IPS DF 6.9 (cell line): Measurements from ENCODE around the gene NDUFAB1.
"Not testable (repeated sequence)": the region's sequence is repeated elsewhere in the genome, so short reads cannot be mapped to it uniquely, and the experiment has no call there.

Source experiments
- DNase-seq: peaks from one replicate; pipeline ENCODE4 v3.0.0-alpha.2; 2013; ENCODE audit warnings: low read depth, low spot score
- H3K27ac ChIP-seq: one replicate; pipeline ENCODE4 v1.5.1; 2013; ENCODE audit warnings: low read length, control low read depth
- H3K27me3 ChIP-seq: 2 replicates; pipeline ENCODE4 v1.6.1; 2013; ENCODE audit warnings: mild to moderate bottlenecking, low read length; ENCODE audit not compliant: control insufficient read depth, insufficient read depth
- H3K36me3 ChIP-seq: 2 replicates; pipeline ENCODE4 v1.6.1; 2013; ENCODE audit warnings: low read length; ENCODE audit not compliant: control insufficient read depth, insufficient read depth
- H3K4me1 ChIP-seq: 2 replicates; pipeline ENCODE4 v1.6.1; 2013; ENCODE audit warnings: low read length; ENCODE audit not compliant: control insufficient read depth, insufficient read depth
- H3K4me3 ChIP-seq: 2 replicates; pipeline ENCODE4 v1.5.1; 2013; ENCODE audit warnings: mild to moderate bottlenecking, low read length
- H3K9me3 ChIP-seq: 2 replicates; pipeline ENCODE4 v1.6.1; 2013; ENCODE audit warnings: low read length, inconsistent platforms; ENCODE audit not compliant: control insufficient read depth, insufficient read depth
- WGBS: extraction: QIAGEN DNeasy Blood & Tissue Kit; methylation state at CpG from one replicate; pipeline ENCODE4 v1.1.7; 2013; ENCODE audit warnings: mixed read lengths, missing lambda C conversion rate; ENCODE audit not compliant: insufficient read length, insufficient coverage; 5-methylcytosine and 5-hydroxymethylcytosine counted together

NDUFAB1 gene

DNA sequence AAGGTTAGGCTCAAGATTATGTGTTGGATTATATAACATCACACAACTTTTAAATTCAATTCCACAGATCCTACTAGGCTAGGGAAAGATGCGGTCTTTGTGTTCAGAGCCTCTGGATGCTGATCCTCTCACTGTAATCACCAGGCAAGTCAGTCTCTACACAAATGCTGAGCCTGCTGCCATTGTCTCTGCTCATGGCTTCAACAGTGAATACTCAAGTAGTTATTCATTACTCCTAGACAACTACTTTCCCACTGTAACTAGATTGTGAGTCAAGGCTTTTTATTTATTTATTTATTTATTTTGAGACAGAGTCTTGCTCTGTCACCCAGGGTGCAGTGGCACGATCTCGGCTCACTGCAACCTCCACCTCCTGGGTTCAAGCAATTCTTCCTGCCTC lies 15.8 kb upstream of the NDUFAB1 start:
- Histone ChIP-seq H3K9me3 (no peaks in the 10 kb centered on the region), H3K36me3 (peaks cover 5% of the 10 kb centered on the region; the same call in 1 of the 2 replicates), H3K4me1 (no peaks in the 10 kb centered on the region), H3K27me3 (no peaks in the 10 kb centered on the region), H3K4me3 (no peak overlapping the region), H3K27ac (no peak overlapping the region)
- no peak for DNase-seq
- no CpG with 5 or more reads among the region's 3 CpGs for WGBS

DNA sequence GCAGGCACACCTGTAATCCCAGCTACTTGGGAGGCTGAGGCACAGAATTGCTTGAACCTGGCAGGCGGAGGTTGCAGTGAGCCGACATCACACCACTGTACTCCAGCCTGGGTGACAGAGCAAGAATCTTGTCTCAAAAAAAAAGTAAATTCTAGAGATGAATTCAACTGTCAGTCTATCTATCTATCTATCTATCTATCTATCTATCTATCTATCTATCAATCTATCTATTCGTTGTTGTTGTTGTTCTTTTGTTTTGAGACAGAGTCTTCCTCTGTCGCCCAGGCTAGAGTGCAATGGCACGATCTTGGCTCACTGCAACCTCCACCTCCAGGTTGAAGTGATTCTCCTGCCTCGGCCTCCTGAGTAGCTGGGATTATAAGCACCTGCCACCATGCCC lies 14.8 kb upstream of the NDUFAB1 start:
- not testable (repeated sequence) for H3K36me3 ChIP-seq, H3K4me1 ChIP-seq, DNase-seq, H3K9me3 ChIP-seq, H3K27ac ChIP-seq, H3K4me3 ChIP-seq, H3K27me3 ChIP-seq
- WGBS: no CpG with 5 or more reads among the region's 6 CpGs

DNA sequence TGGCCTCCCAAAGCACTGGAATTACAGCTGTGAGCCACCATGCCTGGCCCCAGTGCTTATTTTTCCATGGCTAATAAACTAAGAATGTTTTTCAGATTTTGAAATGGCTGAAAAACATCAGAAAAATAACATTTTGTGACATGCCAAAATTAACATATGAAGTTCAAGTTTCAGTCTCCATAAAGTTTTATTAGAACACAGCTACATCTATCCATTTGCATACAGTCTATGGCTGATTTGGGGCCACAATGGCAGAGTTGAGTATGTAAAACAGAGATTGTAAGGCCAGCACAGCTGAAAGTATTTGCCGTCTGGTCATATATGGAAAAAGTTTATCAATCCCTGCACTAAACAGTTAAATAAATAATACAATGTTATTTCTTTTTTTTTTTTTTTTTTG lies 13.8 kb upstream of the NDUFAB1 start:
- Histone ChIP-seq H3K4me1 (no peaks in the 10 kb centered on the region), H3K27ac (no peak overlapping the region), H3K27me3 (no peaks in the 10 kb centered on the region), H3K4me3 (no peak overlapping the region), H3K9me3 (no peaks in the 10 kb centered on the region), H3K36me3 (peaks cover 2% of the 10 kb centered on the region; the same call in 1 of the 2 replicates)
- DNase-seq: no peak
- no CpG with 5 or more reads among the region's 1 CpG for WGBS

DNA sequence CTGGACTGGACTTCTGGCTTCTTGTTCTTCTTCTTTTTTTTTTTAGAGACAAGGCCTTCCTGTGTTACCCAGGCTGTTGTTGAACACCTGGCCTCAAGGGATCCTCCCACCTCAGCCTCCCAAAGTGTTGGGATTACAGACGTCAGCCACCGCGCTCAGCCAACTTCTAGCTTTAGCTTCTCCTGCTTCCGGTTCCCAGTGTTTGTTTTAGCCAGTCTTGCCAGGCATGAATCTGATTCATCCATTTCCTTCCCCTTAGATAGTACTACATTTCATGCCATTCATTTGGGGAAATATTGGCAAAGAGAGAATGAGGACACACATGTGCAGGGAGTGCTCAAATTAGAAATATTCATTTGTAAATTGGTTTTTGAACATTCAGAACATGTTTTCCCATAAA lies 12.1 kb upstream of the NDUFAB1 start:
- no peaks in the 10 kb centered on the region for H3K4me1 ChIP-seq
- H3K4me3 ChIP-seq: no peak overlapping the region
- DNase-seq: no peak
- no peak overlapping the region for H3K27ac ChIP-seq
- peaks cover 5% of the 10 kb centered on the region; the same call in 1 of the 2 replicates for H3K36me3 ChIP-seq
- WGBS: no CpG with 5 or more reads among the region's 4 CpGs
- H3K27me3 ChIP-seq: no peaks in the 10 kb centered on the region
- no peaks in the 10 kb centered on the region for H3K9me3 ChIP-seq

DNA sequence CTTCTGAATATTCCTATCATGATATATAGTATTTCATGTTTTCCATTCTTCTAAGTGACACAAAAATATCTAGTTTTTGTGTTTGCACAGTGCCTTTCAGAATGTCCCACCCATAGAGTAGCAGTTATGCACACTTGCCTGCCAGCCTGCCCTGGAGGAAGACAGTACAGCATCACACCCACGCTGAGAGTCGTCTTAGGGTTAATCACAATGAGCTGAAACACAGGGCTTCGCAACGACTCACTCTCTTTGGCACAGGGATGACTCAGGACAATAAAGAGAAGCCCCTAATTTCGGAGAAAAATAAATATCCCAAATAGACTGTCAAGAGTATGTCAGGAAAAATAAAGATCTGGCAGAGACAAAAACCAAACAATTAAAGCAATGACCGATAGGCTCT lies 11.6 kb upstream of the NDUFAB1 start:
- no CpG with 5 or more reads among the region's 6 CpGs for WGBS
- Histone ChIP-seq H3K9me3 (no peaks in the 10 kb centered on the region), H3K4me1 (no peaks in the 10 kb centered on the region), H3K27me3 (no peaks in the 10 kb centered on the region), H3K27ac (no peak overlapping the region), H3K4me3 (no peak overlapping the region), H3K36me3 (peaks cover 5% of the 10 kb centered on the region; the same call in 1 of the 2 replicates)
- DNase-seq: no peak

DNA sequence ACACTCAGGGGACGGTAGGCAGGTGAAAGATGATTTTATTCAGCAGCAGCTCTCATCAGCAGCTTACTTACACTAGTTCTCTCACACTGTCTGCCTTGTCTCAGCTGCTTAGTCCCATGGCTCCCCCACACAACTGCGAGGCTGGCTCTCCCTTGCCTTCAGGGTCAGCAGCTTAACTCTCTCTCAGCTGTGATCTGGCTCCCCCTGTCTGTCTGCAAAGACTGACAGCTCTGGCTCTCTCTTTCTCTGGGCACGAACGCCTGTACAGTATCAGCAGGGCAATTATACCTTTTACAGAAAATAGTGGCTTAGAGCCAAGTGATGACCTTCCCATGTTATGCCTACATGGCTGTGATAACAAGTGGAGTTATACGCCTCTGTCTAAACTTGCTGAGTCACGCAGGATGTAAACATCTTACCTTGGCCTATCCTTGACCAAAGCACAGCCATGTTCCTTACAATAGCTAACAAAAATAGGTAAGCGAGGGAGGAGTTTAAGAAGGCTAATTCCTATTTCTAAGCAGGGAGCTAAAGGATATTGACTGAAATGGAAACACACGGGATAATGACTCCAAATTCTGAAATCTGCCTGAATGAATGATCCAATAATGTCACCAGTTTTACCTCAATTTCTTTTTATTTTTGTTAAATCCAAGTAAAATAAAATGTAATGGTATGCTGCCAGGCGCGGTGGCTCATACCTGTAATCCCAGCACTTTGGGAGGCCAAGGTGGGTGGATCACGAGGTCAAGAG lies 1.1 kb upstream of the NDUFAB1 start:
- DNase-seq: peak; percentile 9
- Histone ChIP-seq H3K4me3 (no peak overlapping the region), H3K27me3 (no peaks in the 10 kb centered on the region), H3K9me3 (no peaks in the 10 kb centered on the region), H3K27ac (no peak overlapping the region), H3K36me3 (no peaks in the 10 kb centered on the region), H3K4me1 (no peaks in the 10 kb centered on the region)
- WGBS: no CpG with 5 or more reads among the region's 11 CpGs

DNA sequence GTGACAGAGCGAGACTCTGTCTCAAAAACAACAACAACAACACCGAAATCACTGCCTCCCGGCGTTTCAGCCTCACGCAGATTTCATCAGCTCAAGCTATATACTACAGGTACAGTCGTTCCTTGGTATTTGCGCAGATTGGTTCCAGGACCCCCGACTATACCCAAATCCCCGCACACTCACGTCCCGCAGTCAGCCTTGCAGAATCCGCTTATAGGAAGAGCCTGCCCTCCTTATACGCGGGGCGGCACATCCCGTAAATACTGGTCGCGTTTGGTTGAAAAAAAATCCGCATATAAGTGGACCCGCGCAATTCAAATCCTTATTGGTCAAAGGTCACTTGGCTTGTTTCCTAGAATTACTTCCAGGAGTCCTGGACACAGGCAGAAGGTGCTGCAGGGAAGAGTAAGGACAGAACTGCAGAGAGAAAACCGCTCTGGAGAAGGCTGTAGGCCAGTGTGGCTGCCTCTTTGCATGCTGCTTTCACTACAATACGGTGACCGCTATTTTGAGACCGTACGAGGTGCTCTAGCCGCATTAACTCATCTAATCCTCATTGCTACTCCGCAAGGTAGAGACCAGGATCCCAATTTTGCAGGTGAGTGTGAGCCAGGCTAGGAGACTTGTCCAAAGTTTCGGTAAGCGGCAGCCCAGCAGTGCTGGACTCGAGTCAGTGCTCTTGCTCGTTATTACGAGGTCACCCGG lies 718 bp downstream of the NDUFAB1 start:
- no peak overlapping the region for H3K27ac ChIP-seq
- H3K9me3 ChIP-seq: no peaks in the 10 kb centered on the region
- H3K4me3 ChIP-seq: peak overlapping the region; percentile 74
- no peak for DNase-seq
- H3K36me3 ChIP-seq: peaks cover under 1% of the 10 kb centered on the region; the same call in 1 of the 2 replicates
- no peaks in the 10 kb centered on the region for H3K4me1 ChIP-seq
- WGBS: no CpG with 5 or more reads among the region's 34 CpGs
- no peaks in the 10 kb centered on the region for H3K27me3 ChIP-seq

DNA sequence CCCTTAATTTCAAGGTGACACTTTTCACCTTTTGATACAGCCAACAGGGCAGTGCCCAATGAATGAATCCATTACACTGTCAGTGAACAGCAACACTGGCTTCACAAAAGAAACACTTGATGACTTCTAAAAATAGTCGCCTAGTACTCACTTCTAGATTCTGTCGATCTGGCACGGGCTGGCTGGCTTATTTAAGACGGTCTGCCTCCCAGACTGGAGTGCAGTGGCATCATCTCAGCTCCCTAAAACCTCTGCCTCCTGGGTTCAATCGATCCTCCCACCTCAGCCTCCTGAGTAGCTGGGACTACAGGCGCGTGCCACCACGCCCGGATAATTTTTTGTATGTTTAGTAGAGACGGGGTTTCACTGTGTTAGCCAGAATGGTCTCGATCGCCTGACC lies 1.9 kb downstream of the NDUFAB1 start:
- H3K9me3 ChIP-seq: no peaks in the 10 kb centered on the region
- no peak for DNase-seq
- no peak overlapping the region for H3K4me3 ChIP-seq
- no peak overlapping the region for H3K27ac ChIP-seq
- H3K36me3 ChIP-seq: peaks cover 6% of the 10 kb centered on the region
- no peaks in the 10 kb centered on the region for H3K4me1 ChIP-seq
- WGBS: no CpG with 5 or more reads among the region's 12 CpGs
- no peaks in the 10 kb centered on the region for H3K27me3 ChIP-seq

DNA sequence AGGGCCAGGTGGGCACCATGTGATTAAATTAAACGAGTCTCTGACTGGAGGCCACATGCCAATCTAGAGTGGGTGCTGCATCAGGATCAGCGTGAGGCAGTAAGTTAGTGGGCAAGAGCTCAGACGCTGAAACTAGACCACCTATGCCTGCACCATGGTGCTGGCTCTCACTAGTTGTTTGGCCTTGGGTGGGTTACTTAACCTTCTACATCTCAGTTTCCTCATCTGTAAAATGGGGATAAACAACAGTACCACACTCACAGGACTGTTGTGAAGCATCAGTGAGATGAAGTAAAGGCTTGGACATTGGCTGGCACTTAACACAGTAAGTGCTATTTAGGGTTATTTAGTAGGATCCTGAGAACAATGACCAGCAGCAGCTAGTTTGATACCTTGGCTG lies 5.9 kb downstream of the NDUFAB1 start:
- Histone ChIP-seq H3K4me3 (no peak overlapping the region), H3K4me1 (no peaks in the 10 kb centered on the region), H3K36me3 (peaks cover 13% of the 10 kb centered on the region), H3K27ac (no peak overlapping the region), H3K9me3 (no peaks in the 10 kb centered on the region), H3K27me3 (no peaks in the 10 kb centered on the region)
- no CpG with 5 or more reads among the region's 3 CpGs for WGBS
- no peak for DNase-seq

DNA sequence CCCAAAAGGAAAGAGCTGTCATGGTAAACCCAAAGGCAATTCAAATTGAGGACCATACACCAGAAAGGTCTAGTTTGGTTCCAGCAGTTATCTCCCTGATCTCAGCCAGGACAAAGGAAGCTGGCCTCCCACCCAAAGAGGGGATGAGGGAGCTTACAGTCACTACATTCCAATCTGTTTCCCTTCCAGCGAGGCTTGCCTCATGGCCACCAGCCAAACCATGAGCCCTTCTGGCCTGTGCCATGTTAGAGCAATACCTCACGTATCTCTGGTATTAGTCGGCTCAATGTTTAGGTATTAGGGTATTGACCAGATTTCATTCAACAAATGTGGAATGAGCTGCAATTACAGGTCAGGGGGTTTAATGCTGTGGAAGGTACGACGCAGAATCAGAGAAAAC lies 8.4 kb downstream of the NDUFAB1 start:
- no peak for DNase-seq
- H3K9me3 ChIP-seq: no peaks in the 10 kb centered on the region
- H3K4me1 ChIP-seq: no peaks in the 10 kb centered on the region
- no CpG with 5 or more reads among the region's 5 CpGs for WGBS
- peaks cover 17% of the 10 kb centered on the region for H3K36me3 ChIP-seq
- H3K27me3 ChIP-seq: no peaks in the 10 kb centered on the region
- H3K27ac ChIP-seq: no peak overlapping the region
- H3K4me3 ChIP-seq: no peak overlapping the region
